H1 (cell line): ENCODE measurements around the gene FBN1. TPM values are rescaled to one million over a fixed set of nuclear protein-coding genes. Genes with fewer than 3 reads are reported as not detected.

ENCODE experiments used
- CTCF ChIA-PET: fragments of 300-600 bp; sonication (Branson Sonifier 250); formaldehyde crosslinking; loops from one replicate; lab custom pipeline; 2021; ENCODE audit not compliant: partially characterized antibody; lab: Charles Lee
- POLR2A ChIA-PET: fragments of 300-600 bp; sonication (Branson Sonifier 250); formaldehyde crosslinking; loops from one replicate; lab custom pipeline; 2021; ENCODE audit warnings: inconsistent platforms; ENCODE audit not compliant: partially characterized antibody; lab: Charles Lee
- DNase-seq, 2 experiments: peaks; one replicate each; pipeline versions ENCODE4 v3.0.0 to v3.0.0-alpha.2; 2010 to 2022; ENCODE audit warnings: low spot score in 2 of 2, low read depth in 1 of 2, mixed read lengths in 1 of 2
- FAIRE-seq: peaks from 2 replicates; lab custom pipeline; 2011; peaks lifted over from hg19 to GRCh38; lab: Jason Lieb, UNC
- H2AFZ ChIP-seq: 2 replicates; pipeline ENCODE4 v1.8.1; 2012; ENCODE audit warnings: low read length, inconsistent platforms
- H2AK5ac ChIP-seq: 2 replicates; pipeline ENCODE4 v1.6.1; 2013; ENCODE audit warnings: low read depth, low read length
- H2BK120ac ChIP-seq: replicated peaks from 2 replicates; pipeline ENCODE3; 2013; ENCODE audit warnings: low read depth, low read length, inconsistent platforms
- H2BK12ac ChIP-seq: 2 replicates; pipeline ENCODE4 v1.6.1; 2013; ENCODE audit warnings: low read depth, low read length
- H2BK15ac ChIP-seq: 2 replicates; pipeline ENCODE4 v1.6.1; 2013; ENCODE audit warnings: low read length
- H2BK20ac ChIP-seq: 2 replicates; pipeline ENCODE4 v1.6.1; 2013; ENCODE audit warnings: low read length
- H2BK5ac ChIP-seq: 2 replicates; pipeline ENCODE4 v1.6.1; 2013; ENCODE audit warnings: low read depth, low read length
- H3K14ac ChIP-seq: 2 replicates; pipeline ENCODE4 v1.6.1; 2013; ENCODE audit warnings: inconsistent platforms; ENCODE audit not compliant: insufficient read length
- H3K18ac ChIP-seq: 2 replicates; pipeline ENCODE4 v1.6.1; 2013; ENCODE audit warnings: low read length; ENCODE audit errors: extremely low read depth
- H3K23ac ChIP-seq: 2 replicates; pipeline ENCODE4 v1.6.1; 2013; ENCODE audit warnings: inconsistent platforms; ENCODE audit not compliant: insufficient read length
- H3K23me2 ChIP-seq: 2 replicates; pipeline ENCODE4 v1.6.1; 2013; ENCODE audit warnings: low read depth, low read length
- H3K27ac ChIP-seq: 2 replicates; pipeline ENCODE4 v1.6.1; 2011; ENCODE audit warnings: low read depth, low read length, inconsistent platforms
- H3K27me3 ChIP-seq, 4 experiments: replicated peaks in 1 of 4; 1 replicate in 1 of 4; 2 replicates in 3 of 4; pipeline versions ENCODE4 v1.6.1 to v1.8.1; 2011 to 2013; ENCODE audit warnings: low read length in 3 of 4, mild to moderate bottlenecking in 3 of 4, inconsistent platforms in 2 of 4, mixed read lengths in 2 of 4, moderate library complexity in 1 of 4; ENCODE audit not compliant: control insufficient read depth in 3 of 4, insufficient read depth in 3 of 4; ENCODE audit errors: extremely low read depth in 1 of 4
- H3K36me3 ChIP-seq, 4 experiments: 2 replicates each; pipeline versions ENCODE4 v1.6.1 to v1.8.1; 2011 to 2013; ENCODE audit warnings: mild to moderate bottlenecking in 4 of 4, low read length in 3 of 4, moderate library complexity in 2 of 4, control low read depth in 1 of 4, inconsistent platforms in 1 of 4; ENCODE audit not compliant: insufficient read depth in 4 of 4, control insufficient read depth in 2 of 4
- H3K4ac ChIP-seq: replicated peaks from 2 replicates; pipeline ENCODE3; 2013; ENCODE audit warnings: low read length, low read depth, mixed read lengths, inconsistent platforms; ENCODE audit not compliant: insufficient read length
- H3K4me1 ChIP-seq, 4 experiments: replicated peaks in 1 of 4; 1 replicate in 1 of 4; 2 replicates in 3 of 4; pipeline versions ENCODE4 v1.6.1 to v1.8.1; 2011 to 2013; ENCODE audit warnings: low read length in 3 of 4, inconsistent platforms in 2 of 4, mixed read lengths in 1 of 4; ENCODE audit not compliant: insufficient read depth in 4 of 4, control insufficient read depth in 3 of 4
- H3K4me2 ChIP-seq, 2 experiments: 2 replicates each; pipeline versions ENCODE4 v1.6.1 to v1.8.1; 2011 to 2013; ENCODE audit warnings: low read depth in 2 of 2, low read length in 2 of 2, control low read depth in 1 of 2, inconsistent platforms in 1 of 2, mild to moderate bottlenecking in 1 of 2; ENCODE audit not compliant: insufficient read depth in 1 of 2
- H3K4me3 ChIP-seq, 4 experiments: fragments of 200-600, 300-600 bp in 1 of 4; sonication (generic), shearing (Covaris generic), sonication (Bioruptor Twin) in 1 of 4; 2 replicates each; pipeline versions ENCODE4 v1.5.1 to v1.8.1; 2011 to 2016; ENCODE audit warnings: low read length in 4 of 4, low read depth in 3 of 4, control low read depth in 2 of 4, inconsistent platforms in 2 of 4, mild to moderate bottlenecking in 2 of 4, mixed read lengths in 1 of 4, moderate library complexity in 1 of 4; ENCODE audit not compliant: insufficient read depth in 2 of 4; ENCODE audit errors: extremely low read depth in 1 of 4
- H3K56ac ChIP-seq: replicated peaks from 2 replicates; pipeline ENCODE3; 2013; ENCODE audit warnings: low read depth, mild to moderate bottlenecking, mixed read lengths, low read length, inconsistent platforms; ENCODE audit not compliant: insufficient read length
- H3K79me1 ChIP-seq: 2 replicates; pipeline ENCODE4 v1.6.1; 2013; ENCODE audit warnings: low read depth, low read length, control low read depth
- H3K79me2 ChIP-seq, 2 experiments: 2 replicates each; pipeline versions ENCODE4 v1.6.1 to v1.8.1; 2012 to 2013; ENCODE audit warnings: low read length in 2 of 2, mild to moderate bottlenecking in 2 of 2, inconsistent platforms in 1 of 2; ENCODE audit not compliant: insufficient read depth in 2 of 2, control insufficient read depth in 1 of 2
- H3K9ac ChIP-seq, 4 experiments: replicated peaks in 1 of 4; 1 replicate in 1 of 4; 2 replicates in 3 of 4; pipeline versions ENCODE4 v1.6.1 to v1.8.1; 2011 to 2013; ENCODE audit warnings: low read depth in 3 of 4, low read length in 3 of 4, control low read depth in 2 of 4, mild to moderate bottlenecking in 2 of 4, moderate library complexity in 2 of 4, inconsistent platforms in 1 of 4; ENCODE audit errors: extremely low read depth in 1 of 4
- H3K9me3 ChIP-seq, 2 experiments: 2 replicates each; pipeline versions ENCODE4 v1.6.1 to v1.8.1; 2012 to 2013; ENCODE audit warnings: mild to moderate bottlenecking in 2 of 2, moderate library complexity in 2 of 2, control low read depth in 1 of 2, inconsistent platforms in 1 of 2, low read depth in 1 of 2, low read length in 1 of 2, mixed read lengths in 1 of 2; ENCODE audit not compliant: insufficient read depth in 2 of 2
- H4K20me1 ChIP-seq, 2 experiments: replicated peaks in 1 of 2; 2 replicates each; pipeline versions ENCODE3 to v1.8.1; 2011 to 2013; ENCODE audit warnings: inconsistent platforms in 2 of 2, low read length in 2 of 2, mild to moderate bottlenecking in 1 of 2; ENCODE audit not compliant: insufficient read depth in 2 of 2, control insufficient read depth in 1 of 2
- H4K5ac ChIP-seq: 2 replicates; pipeline ENCODE4 v1.6.1; 2013; ENCODE audit warnings: low read length, low read depth, mixed read lengths, inconsistent platforms; ENCODE audit not compliant: insufficient read length
- H4K8ac ChIP-seq: 2 replicates; pipeline ENCODE4 v1.8.0; 2013; ENCODE audit warnings: mild to moderate bottlenecking, moderate library complexity, low read length, inconsistent platforms; ENCODE audit not compliant: insufficient read depth; ENCODE audit errors: extremely low read depth
- H4K91ac ChIP-seq: replicated peaks from 2 replicates; pipeline ENCODE3; 2013; ENCODE audit warnings: low read length, mixed read lengths, inconsistent platforms; ENCODE audit not compliant: insufficient read length
- YY1 ChIP-seq: IDR thresholded peaks from 2 replicates; pipeline ENCODE4 v1.6.1; 2011; ENCODE audit warnings: low read depth, mild to moderate bottlenecking, low read length
- polyA plus RNA-seq, 7 experiments: library from polyadenylated mRNA; depleted of rRNA in 3 of 7; stranded (reverse) in 5 of 7; unstranded in 2 of 7; fragments of >200 nt in 5 of 7; fragments of 200-250 nt in 2 of 7; gene quantifications; 1 replicate in 5 of 7; 2 replicates in 1 of 7; 4 replicates in 1 of 7; pipeline versions ENCODE4 v1.2.1 to v1.2.3, GENCODE V29; 2011 to 2013; ENCODE audit warnings: missing spikeins in 2 of 7, mixed read lengths in 2 of 7
- total RNA-seq: library from RNA; stranded (reverse); fragmentation: NEBNext Ultra II Directional; extraction: Animal tissue kit (Norgen Biotek cat#: 25700); gene quantifications from 2 replicates; pipeline ENCODE4 v1.2.1, GENCODE V29; 2021

Gene FBN1
- total and polyA plus RNA-seq, 2 of the 8 experiments (the other 6 are each of a cell fraction or from before 2014, with no cell fraction given), result 3.0 to 4.0 TPM

GRCh38 chr15:48574187-48574586, 71.3 kb downstream of the FBN1 start:
- H3K36me3 ChIP-seq, result no peaks in the 10 kb centered on the region
- no peak overlapping the region for H3K27ac ChIP-seq
- H3K4me3 ChIP-seq, result no peak overlapping the region
- CTCF ChIA-PET, result interaction anchor here (0.6 to 1.5 kb wide), 2 partner anchors 66 to 143 kb away, joined by 3 read pairs; no protein-coding TSS in a partner anchor
- no peaks in the 10 kb centered on the region for H3K23me2 ChIP-seq
- no peak overlapping the region for H2BK15ac ChIP-seq
- no peaks in the 10 kb centered on the region for H3K79me2 ChIP-seq
- FAIRE-seq (no peak), DNase-seq (no peak)
- H3K14ac ChIP-seq, result no peak overlapping the region
- POLR2A ChIA-PET, result no interaction called here
- no peak overlapping the region for H3K23ac ChIP-seq
- H3K56ac ChIP-seq, result no peak overlapping the region
- no peak overlapping the region for H4K91ac ChIP-seq
- no peak overlapping the region for H2BK120ac ChIP-seq
- H3K4ac ChIP-seq, result no peak overlapping the region
- H2BK20ac ChIP-seq, result no peak overlapping the region
- no peak overlapping the region for H4K8ac ChIP-seq
- no peaks in the 10 kb centered on the region for H3K9me3 ChIP-seq
- no peak overlapping the region for H4K5ac ChIP-seq
- no peak overlapping the region for H3K9ac ChIP-seq
- no peaks in the 10 kb centered on the region for H3K79me1 ChIP-seq
- H3K27me3 ChIP-seq, result no peaks in the 10 kb centered on the region
- no peak overlapping the region for H2AFZ ChIP-seq
- H3K4me1 ChIP-seq, result no peaks in the 10 kb centered on the region
- no peak overlapping the region for H2BK12ac ChIP-seq
- H3K4me2 ChIP-seq, result no peak overlapping the region
- H3K18ac ChIP-seq, result no peak overlapping the region
- H2AK5ac ChIP-seq, result no peak overlapping the region
- TF ChIP-seq YY1, result no peak
- no peak overlapping the region for H2BK5ac ChIP-seq
- H4K20me1 ChIP-seq, result no peaks in the 10 kb centered on the region
